Urinary bladder (tissue), 4 donors: ENCODE results near the gene FAM161B. TPM values are rescaled to one million over a fixed set of nuclear protein-coding genes. Genes with fewer than 3 reads are reported as not detected.
"Not testable (repeated sequence)": the region's sequence is repeated elsewhere in the genome, so short reads cannot be mapped to it uniquely, and the experiment has no call there.

Source experiments
- DNase-seq: peaks from one replicate; pipeline ENCODE4 v3.0.0-alpha.2; 2015; ENCODE audit errors: extremely low spot score
- H3K27ac ChIP-seq: one replicate; pipeline ENCODE4 v1.5.1; 2013; ENCODE audit warnings: low read depth, mild to moderate bottlenecking, moderate library complexity
- H3K36me3 ChIP-seq: one replicate; pipeline ENCODE4 v1.6.1; 2013; ENCODE audit warnings: mild to moderate bottlenecking, moderate library complexity; ENCODE audit not compliant: insufficient read depth
- H3K4me1 ChIP-seq: one replicate; pipeline ENCODE4 v1.6.1; 2013; ENCODE audit warnings: mild to moderate bottlenecking, moderate library complexity; ENCODE audit not compliant: insufficient read depth
- H3K4me3 ChIP-seq: one replicate; pipeline ENCODE4 v1.5.1; 2013; ENCODE audit warnings: low read depth, low read length
- WGBS: extraction: QIAGEN DNeasy Blood & Tissue Kit; methylation state at CpG from one replicate; pipeline ENCODE4 v1.1.7; 2013; 5-methylcytosine and 5-hydroxymethylcytosine counted together
- polyA plus RNA-seq: library from polyadenylated mRNA; stranded (reverse); fragments of 200-250 nt; gene quantifications from one replicate; pipeline ENCODE4 v1.2.3, GENCODE V29; 2013
- total RNA-seq: library from RNA; depleted of rRNA; stranded (reverse); fragments of >200 nt; gene quantifications from one replicate; pipeline ENCODE4 v1.2.3, GENCODE V29; 2014
- donor health status: healthy with polysubstance abuse.
- donor health status: healthy.

The FAM161B gene
- total RNA-seq (7.9 TPM), polyA plus RNA-seq (7.4 TPM)

- Histone ChIP-seq H3K36me3 (no peaks in the 10 kb centered on the region), H3K4me1 (no peaks in the 10 kb centered on the region), H3K27ac (peak within 1 kb of the TSS; percentile 92), H3K4me3 (peak within 1 kb of the TSS; percentile 69)
- under 1% methylated on average over 70 of the region's 70 CpGs for WGBS
- DNase-seq: peak; percentile 98
Observed at GRCh38 chr14:73949752-73950734, at the start of gene FAM161B, which contains the start of gene COQ6. Gene FAM161B (minus strand): TSS chr14:73950094. CDS start chr14:73950026, 68 bp downstream. Gene COQ6 (plus strand): TSS chr14:73950302. CDS start chr14:73950333, 31 bp downstream.

- no peaks in the 10 kb centered on the region for H3K4me1 ChIP-seq
- DNase-seq: no peak
- 85% methylated on average over 2 of the region's 2 CpGs for WGBS
Observed at GRCh38 chr14:73998726-73999125, 48.8 kb upstream of the FAM161B start.

GRCh38 chr14:73997944-73998447 is 48.1 kb upstream of the FAM161B start:
- no peak overlapping the region for H3K4me3 ChIP-seq
- DNase-seq: no peak
- no peaks in the 10 kb centered on the region for H3K4me1 ChIP-seq
- WGBS: 80% methylated on average over 7 of the region's 7 CpGs
- H3K27ac ChIP-seq: no peak overlapping the region
- no peaks in the 10 kb centered on the region for H3K36me3 ChIP-seq

More at GRCh38 chr14:73998726-73999125, 48.8 kb upstream of the FAM161B start:
- H3K36me3 ChIP-seq: no peaks in the 10 kb centered on the region
- no peak overlapping the region for H3K4me3 ChIP-seq
- H3K27ac ChIP-seq: no peak overlapping the region

- Histone ChIP-seq H3K36me3 (no peaks in the 10 kb centered on the region), H3K27ac (no peak overlapping the region), H3K4me3 (no peak overlapping the region), H3K4me1 (no peaks in the 10 kb centered on the region)
- 91% methylated on average over 1 of the region's 1 CpG for WGBS
- no peak for DNase-seq
Observed at GRCh38 chr14:73997108-73997943, 47.4 kb upstream of the FAM161B start.

GRCh38 chr14:73996731-73997107 is 46.8 kb upstream of the FAM161B start:
- Histone ChIP-seq H3K4me3 (no peak overlapping the region), H3K27ac (no peak overlapping the region), H3K36me3 (no peaks in the 10 kb centered on the region), H3K4me1 (no peaks in the 10 kb centered on the region)
- no peak for DNase-seq
- 73% methylated on average over 2 of the region's 2 CpGs for WGBS

GRCh38 chr14:73995977-73996378 is 46.1 kb upstream of the FAM161B start:
- Histone ChIP-seq H3K4me3 (no peak overlapping the region), H3K27ac (no peak overlapping the region), H3K4me1 (no peaks in the 10 kb centered on the region), H3K36me3 (no peaks in the 10 kb centered on the region)
- DNase-seq: no peak
- whole genome bisulfite sequencing: 91% methylated on average over 8 of the region's 8 CpGs

GRCh38 chr14:73994926-73995325 is 45.0 kb upstream of the FAM161B start:
- not testable (repeated sequence) for H3K36me3 ChIP-seq, H3K4me1 ChIP-seq, DNase-seq, H3K27ac ChIP-seq, H3K4me3 ChIP-seq
- WGBS: 90% methylated on average over 7 of the region's 7 CpGs

GRCh38 chr14:73991092-73991491 is 41.2 kb upstream of the FAM161B start:
- 65% methylated on average over 4 of the region's 4 CpGs for WGBS
- Histone ChIP-seq H3K4me1 (no peaks in the 10 kb centered on the region), H3K27ac (no peak overlapping the region), H3K4me3 (no peak overlapping the region), H3K36me3 (peaks cover 4% of the 10 kb centered on the region)
- no peak for DNase-seq

- 87% methylated on average over 6 of the region's 7 CpGs for WGBS
- H3K4me1 ChIP-seq, H3K36me3 ChIP-seq, H3K27ac ChIP-seq, H3K4me3 ChIP-seq, DNase-seq: not testable (repeated sequence)
Observed at GRCh38 chr14:73988656-73989055, 38.8 kb upstream of the FAM161B start.

- 87% methylated on average over 3 of the region's 3 CpGs for WGBS
- Histone ChIP-seq H3K4me3 (no peak overlapping the region), H3K4me1 (no peaks in the 10 kb centered on the region), H3K36me3 (peaks cover 4% of the 10 kb centered on the region), H3K27ac (no peak overlapping the region)
- no peak for DNase-seq
Observed at GRCh38 chr14:73988065-73988464, 38.2 kb upstream of the FAM161B start.

- DNase-seq: no peak
- no peak overlapping the region for H3K27ac ChIP-seq
- no peaks in the 10 kb centered on the region for H3K4me1 ChIP-seq
- WGBS: 31% methylated on average over 4 of the region's 4 CpGs
- no peak overlapping the region for H3K4me3 ChIP-seq
- H3K36me3 ChIP-seq: peaks cover 2% of the 10 kb centered on the region
Observed at GRCh38 chr14:73977896-73978295, 28.0 kb upstream of the FAM161B start.

GRCh38 chr14:73976125-73976524 is 26.2 kb upstream of the FAM161B start:
- Histone ChIP-seq H3K36me3 (peaks cover 2% of the 10 kb centered on the region), H3K4me3 (no peak overlapping the region), H3K4me1 (no peaks in the 10 kb centered on the region), H3K27ac (no peak overlapping the region)
- 92% methylated on average over 6 of the region's 6 CpGs for WGBS
- DNase-seq: no peak

GRCh38 chr14:73973497-73973896 is 23.6 kb upstream of the FAM161B start:
- Histone ChIP-seq H3K4me1 (no peaks in the 10 kb centered on the region), H3K36me3 (peaks cover 2% of the 10 kb centered on the region), H3K4me3 (no peak overlapping the region), H3K27ac (no peak overlapping the region)
- 75% methylated on average over 2 of the region's 2 CpGs for WGBS
- DNase-seq: no peak
